Effector memory CD8-positive, alpha-beta T cell (primary cell): ENCODE data around the gene ST3GAL5.

Source experiments
- ATAC-seq: fragments of 150-1000 bp; cut with Tn5 transposase; replicated peaks from 2 replicates; pipeline ENCODE4 v1.10.0; 2021; ENCODE audit warnings: mild to moderate bottlenecking, moderate library complexity
- DNase-seq, 3 experiments: peaks; one replicate each; pipeline ENCODE4 v3.0.0; 2021
- H3K27ac Mint-ChIP-seq, 2 donors: one replicate each; pipeline ENCODE4 v1.8.0; 2022; ENCODE audit warnings: mild to moderate bottlenecking in 2 of 2, mixed read lengths in 2 of 2, moderate library complexity in 2 of 2
- H3K27me3 Mint-ChIP-seq, 2 donors: one replicate each; pipeline ENCODE4 v1.8.0; 2022; ENCODE audit warnings: mixed read lengths in 2 of 2
- H3K36me3 Mint-ChIP-seq: one replicate; pipeline ENCODE4 v1.8.0; 2022; ENCODE audit warnings: mild to moderate bottlenecking, moderate library complexity, mixed read lengths; ENCODE audit not compliant: insufficient read depth
- H3K4me1 Mint-ChIP-seq, 2 donors: one replicate each; pipeline ENCODE4 v1.8.0; 2022; ENCODE audit warnings: low read depth in 2 of 2, mixed read lengths in 2 of 2
- H3K4me3 Mint-ChIP-seq, 2 donors: one replicate each; pipeline ENCODE4 v1.8.0; 2022; ENCODE audit warnings: mild to moderate bottlenecking in 2 of 2, mixed read lengths in 2 of 2, moderate library complexity in 2 of 2
- H3K9me3 Mint-ChIP-seq, 2 donors: one replicate each; pipeline ENCODE4 v1.8.0; 2022; ENCODE audit warnings: mixed read lengths in 2 of 2

Gene ST3GAL5

DNA sequence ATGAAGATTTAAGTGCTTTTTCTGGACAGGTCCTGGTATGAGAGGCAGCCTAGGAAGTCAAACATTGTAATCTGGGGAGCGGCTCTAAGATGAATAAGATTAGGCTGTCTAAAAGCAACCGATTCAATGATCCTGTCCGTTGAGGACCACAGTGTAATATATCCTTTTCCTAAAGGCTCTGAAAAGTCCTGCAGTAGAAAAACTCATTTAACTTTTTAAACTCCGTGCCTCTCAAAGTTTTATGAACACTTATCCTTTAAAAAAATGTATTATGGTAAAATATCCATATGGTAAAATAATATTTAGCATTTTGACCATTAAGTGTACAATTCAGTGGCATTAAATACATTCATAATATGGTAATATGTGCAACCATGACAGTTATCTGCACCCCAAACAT, 95.2 kb downstream of the ST3GAL5 start:
- Mint-ChIP-seq H3K36me3 (no peaks in the 10 kb centered on the region), H3K27ac (no peak overlapping the region), H3K9me3 (no peaks in the 10 kb centered on the region), H3K27me3 (peaks cover 59 to 81% of the 10 kb centered on the region in 2 donors), H3K4me1 (no peaks in the 10 kb centered on the region), H3K4me3 (no peak overlapping the region)
- ATAC-seq: no peak
- no peak for DNase-seq

DNA sequence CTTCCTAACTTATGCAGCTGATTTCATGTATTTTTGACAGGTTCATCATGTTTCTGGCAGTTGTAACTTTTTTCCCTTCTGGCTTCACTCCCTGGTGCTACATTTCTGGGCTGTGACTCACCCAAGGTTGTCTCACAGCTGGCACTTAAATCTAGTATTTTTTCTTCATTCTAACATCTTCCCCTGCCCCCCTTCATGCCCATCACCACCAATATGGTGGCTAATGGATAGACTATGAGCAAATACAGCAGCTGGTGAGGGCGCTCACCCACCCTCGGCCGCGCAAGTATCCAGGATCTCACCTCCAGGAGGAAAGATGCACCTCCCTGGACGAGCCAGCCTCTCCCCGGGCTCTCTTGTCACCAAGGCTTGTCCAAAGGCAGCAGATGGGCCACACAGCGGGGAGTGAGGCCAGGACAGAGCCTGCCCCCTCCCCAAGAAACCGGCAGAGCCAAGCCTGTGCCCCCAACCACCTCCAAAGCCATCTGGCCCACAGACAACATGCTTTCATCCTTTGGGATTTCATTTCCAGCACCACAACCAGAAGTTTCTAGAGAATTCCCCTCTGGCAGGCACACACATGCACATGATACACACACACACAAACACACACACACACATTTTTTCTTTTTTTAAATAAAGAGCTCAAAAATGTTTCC, 95.9 kb downstream of the ST3GAL5 start:
- no peak overlapping the region for H3K4me3 Mint-ChIP-seq
- H3K36me3 Mint-ChIP-seq: no peaks in the 10 kb centered on the region
- H3K4me1 Mint-ChIP-seq: peaks cover 0 to 2% of the 10 kb centered on the region in 2 donors
- ATAC-seq: no peak
- no peak for DNase-seq
- peaks cover 52 to 81% of the 10 kb centered on the region in 2 donors for H3K27me3 Mint-ChIP-seq
- no peaks in the 10 kb centered on the region for H3K9me3 Mint-ChIP-seq
- no peak overlapping the region for H3K27ac Mint-ChIP-seq

DNA sequence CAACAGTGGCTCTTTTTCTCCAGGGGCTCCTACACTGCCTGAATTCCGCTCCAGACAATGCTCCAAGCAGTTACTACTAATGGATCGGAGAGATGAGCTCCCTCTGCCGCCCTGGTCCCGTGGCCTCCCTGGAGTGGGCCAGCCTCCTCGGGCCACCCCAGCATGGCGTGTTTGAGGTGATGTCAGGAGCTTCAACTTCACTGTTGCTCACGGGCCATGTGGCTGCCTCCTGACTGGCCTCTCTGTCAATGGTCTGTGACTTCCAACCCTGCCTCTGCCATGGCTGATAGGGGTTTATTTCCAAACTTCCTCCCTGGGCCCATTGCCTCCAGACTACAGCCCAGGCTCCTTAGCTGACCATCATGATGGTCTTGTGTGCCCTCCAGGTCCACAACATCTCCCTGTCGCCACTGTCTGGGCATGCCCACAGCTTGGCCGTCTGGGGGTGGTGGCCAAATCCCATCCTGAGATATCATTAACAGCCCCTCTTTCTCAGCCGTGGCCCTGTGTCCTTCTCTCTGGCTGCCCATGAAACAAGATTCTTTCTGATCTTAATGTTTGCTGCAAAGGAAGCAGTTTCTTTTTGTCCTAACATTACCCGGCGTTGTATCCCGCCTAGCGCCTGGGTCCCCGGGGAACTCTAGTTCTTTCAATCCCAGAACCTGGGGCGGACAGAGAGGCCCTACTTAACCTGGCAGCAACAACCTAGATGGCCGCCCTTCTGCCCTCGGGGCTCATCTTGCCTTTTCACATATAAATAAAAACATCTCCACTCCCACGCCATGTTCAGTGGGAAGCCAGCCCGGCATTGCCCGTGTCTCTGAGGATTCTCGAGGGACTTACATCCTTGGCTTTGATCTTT, 96.9 kb downstream of the ST3GAL5 start:
- H3K36me3 Mint-ChIP-seq: no peaks in the 10 kb centered on the region
- H3K9me3 Mint-ChIP-seq: no peaks in the 10 kb centered on the region
- peaks cover 42 to 76% of the 10 kb centered on the region in 2 donors for H3K27me3 Mint-ChIP-seq
- H3K27ac Mint-ChIP-seq: no peak overlapping the region
- no peak for DNase-seq
- no peak for ATAC-seq
- no peak overlapping the region for H3K4me3 Mint-ChIP-seq
- H3K4me1 Mint-ChIP-seq: peaks cover 0 to 2% of the 10 kb centered on the region in 2 donors

DNA sequence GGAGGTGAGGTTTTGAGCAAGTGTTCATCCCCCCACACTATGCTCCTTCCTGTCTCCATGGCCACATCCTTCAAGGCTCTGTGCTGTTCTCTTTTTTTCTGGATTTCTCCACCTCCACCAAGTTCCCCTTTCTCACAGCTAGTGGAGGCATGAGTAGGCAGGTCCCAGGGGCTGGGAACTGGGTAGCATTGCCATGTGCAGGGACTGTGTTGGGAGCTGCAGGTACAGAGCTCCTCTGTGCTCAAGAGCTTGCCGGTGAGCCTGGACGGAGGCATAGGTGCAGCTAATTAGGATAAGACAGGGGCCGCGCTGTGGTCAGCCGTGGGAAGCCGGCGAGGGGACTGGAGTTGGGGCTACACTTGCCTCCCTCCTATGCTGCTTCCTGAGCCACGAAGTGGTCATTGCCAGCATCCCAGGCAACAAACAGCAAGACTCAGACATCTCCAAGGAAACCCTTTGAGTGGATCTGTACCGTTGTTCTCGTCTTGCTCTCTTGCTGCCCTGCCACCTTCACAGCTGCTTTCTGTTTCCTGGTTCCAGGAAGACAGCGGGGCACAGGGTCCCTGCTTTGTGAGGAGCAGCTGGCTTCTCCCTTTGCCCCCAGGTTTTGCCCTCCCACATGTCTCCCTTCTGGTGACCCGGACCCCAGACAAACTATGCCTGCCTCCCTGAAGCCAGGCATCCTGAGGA, 98.1 kb downstream of the ST3GAL5 start:
- Mint-ChIP-seq H3K36me3 (no peaks in the 10 kb centered on the region), H3K4me1 (peaks cover 0 to 6% of the 10 kb centered on the region in 2 donors), H3K27me3 (peaks cover 31 to 69% of the 10 kb centered on the region in 2 donors), H3K9me3 (no peaks in the 10 kb centered on the region), H3K27ac (no peak overlapping the region), H3K4me3 (no peak overlapping the region)
- ATAC-seq: no peak
- DNase-seq: no peak

DNA sequence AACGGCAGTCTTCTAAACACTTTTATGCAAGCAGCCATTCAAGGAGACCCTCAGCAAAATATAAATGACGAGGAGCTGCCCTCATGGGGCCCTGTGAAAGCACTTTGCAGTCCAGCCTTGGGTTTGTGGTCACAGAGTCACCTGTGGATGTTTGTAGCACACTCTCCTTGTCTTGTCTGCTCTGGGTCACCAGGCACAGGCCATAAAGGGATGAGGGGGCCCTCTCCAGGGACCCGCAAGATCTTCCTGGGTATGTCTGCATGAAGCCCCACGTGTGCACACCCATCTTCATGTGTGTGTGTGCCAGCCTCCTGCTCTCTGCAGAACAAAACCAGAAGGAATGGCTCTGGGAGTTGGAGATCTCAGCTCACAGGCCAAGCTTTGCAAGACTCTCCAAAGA, 98.8 kb downstream of the ST3GAL5 start:
- no peaks in the 10 kb centered on the region for H3K9me3 Mint-ChIP-seq
- no peak overlapping the region for H3K27ac Mint-ChIP-seq
- H3K4me1 Mint-ChIP-seq: peaks cover 0 to 10% of the 10 kb centered on the region in 2 donors
- no peaks in the 10 kb centered on the region for H3K36me3 Mint-ChIP-seq
- H3K4me3 Mint-ChIP-seq: no peak overlapping the region
- DNase-seq (no peak), ATAC-seq (no peak)
- peaks cover 26 to 64% of the 10 kb centered on the region in 2 donors for H3K27me3 Mint-ChIP-seq

DNA sequence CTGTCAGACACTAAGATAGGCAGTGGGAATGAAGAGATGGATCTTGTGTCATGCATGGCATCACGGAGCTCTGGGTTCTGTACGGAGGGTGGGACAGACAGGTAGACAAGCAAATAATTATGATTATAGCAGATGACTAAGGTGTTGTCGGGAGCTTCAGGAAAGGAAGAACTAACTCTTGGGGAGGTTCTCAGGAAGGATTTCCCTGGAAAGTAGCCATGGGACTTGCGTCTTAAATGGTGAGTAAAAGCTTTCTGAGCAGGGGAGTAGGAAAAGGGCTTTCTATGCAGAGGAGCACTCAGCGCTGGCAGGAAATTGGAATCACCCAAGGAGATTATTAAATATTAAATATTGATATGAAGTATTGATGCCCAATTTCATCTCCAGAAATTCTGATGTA, 99.5 kb downstream of the ST3GAL5 start:
- Mint-ChIP-seq H3K4me1 (peaks cover 0 to 10% of the 10 kb centered on the region in 2 donors), H3K4me3 (no peak overlapping the region), H3K9me3 (no peaks in the 10 kb centered on the region), H3K36me3 (no peaks in the 10 kb centered on the region), H3K27me3 (peaks cover 23 to 64% of the 10 kb centered on the region in 2 donors), H3K27ac (no peak overlapping the region)
- ATAC-seq (no peak), DNase-seq (no peak)

DNA sequence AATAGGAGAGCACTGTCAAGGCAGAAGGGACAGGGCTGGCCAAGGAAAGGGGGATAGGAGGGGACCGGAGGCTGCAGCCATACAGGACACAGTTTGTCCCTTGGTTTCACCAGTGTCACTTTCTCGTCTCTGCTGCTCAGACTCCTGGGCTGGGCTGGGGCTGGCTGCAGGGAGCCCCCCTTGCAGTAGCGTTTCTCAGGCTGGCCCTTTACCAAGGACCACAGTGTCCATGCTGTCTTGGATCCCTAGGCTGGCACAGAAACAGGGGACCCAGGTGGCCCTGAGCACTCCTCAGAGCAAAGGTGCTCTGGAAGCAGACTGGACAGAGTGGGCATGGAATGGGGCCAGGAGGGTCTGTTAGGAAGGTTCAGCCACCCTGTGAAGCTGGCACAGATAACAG, 100.2 kb downstream of the ST3GAL5 start:
- no peak overlapping the region for H3K4me3 Mint-ChIP-seq
- H3K9me3 Mint-ChIP-seq: no peaks in the 10 kb centered on the region
- peaks cover 0 to 10% of the 10 kb centered on the region in 2 donors for H3K4me1 Mint-ChIP-seq
- H3K27ac Mint-ChIP-seq: no peak overlapping the region
- DNase-seq (no peak), ATAC-seq (no peak)
- H3K27me3 Mint-ChIP-seq: peaks cover 23 to 64% of the 10 kb centered on the region in 2 donors
- H3K36me3 Mint-ChIP-seq: no peaks in the 10 kb centered on the region

DNA sequence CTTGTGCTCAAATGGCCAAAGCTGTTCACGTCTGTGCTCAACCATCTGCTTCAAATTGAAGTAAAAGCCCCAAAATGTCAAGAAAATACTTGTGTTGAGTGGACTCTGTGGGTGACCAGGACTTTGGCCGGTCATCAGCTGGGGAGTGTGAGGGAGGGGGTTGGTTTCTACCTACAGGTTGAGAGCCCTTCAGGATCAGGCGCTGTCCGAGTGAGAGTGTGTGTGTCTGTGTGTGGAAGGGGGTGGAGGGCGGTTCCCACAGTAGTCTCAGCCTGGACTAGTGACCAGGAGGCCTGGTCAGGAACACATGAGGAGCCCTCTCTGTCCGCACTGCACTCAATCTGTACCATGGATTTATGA, 100.8 kb downstream of the ST3GAL5 start:
- ATAC-seq: no peak
- no peak overlapping the region for H3K27ac Mint-ChIP-seq
- no peak overlapping the region for H3K4me3 Mint-ChIP-seq
- no peaks in the 10 kb centered on the region for H3K9me3 Mint-ChIP-seq
- H3K27me3 Mint-ChIP-seq: peaks cover 20 to 59% of the 10 kb centered on the region in 2 donors
- no peaks in the 10 kb centered on the region for H3K36me3 Mint-ChIP-seq
- H3K4me1 Mint-ChIP-seq: peaks cover 0 to 10% of the 10 kb centered on the region in 2 donors
- no peak for DNase-seq

DNA sequence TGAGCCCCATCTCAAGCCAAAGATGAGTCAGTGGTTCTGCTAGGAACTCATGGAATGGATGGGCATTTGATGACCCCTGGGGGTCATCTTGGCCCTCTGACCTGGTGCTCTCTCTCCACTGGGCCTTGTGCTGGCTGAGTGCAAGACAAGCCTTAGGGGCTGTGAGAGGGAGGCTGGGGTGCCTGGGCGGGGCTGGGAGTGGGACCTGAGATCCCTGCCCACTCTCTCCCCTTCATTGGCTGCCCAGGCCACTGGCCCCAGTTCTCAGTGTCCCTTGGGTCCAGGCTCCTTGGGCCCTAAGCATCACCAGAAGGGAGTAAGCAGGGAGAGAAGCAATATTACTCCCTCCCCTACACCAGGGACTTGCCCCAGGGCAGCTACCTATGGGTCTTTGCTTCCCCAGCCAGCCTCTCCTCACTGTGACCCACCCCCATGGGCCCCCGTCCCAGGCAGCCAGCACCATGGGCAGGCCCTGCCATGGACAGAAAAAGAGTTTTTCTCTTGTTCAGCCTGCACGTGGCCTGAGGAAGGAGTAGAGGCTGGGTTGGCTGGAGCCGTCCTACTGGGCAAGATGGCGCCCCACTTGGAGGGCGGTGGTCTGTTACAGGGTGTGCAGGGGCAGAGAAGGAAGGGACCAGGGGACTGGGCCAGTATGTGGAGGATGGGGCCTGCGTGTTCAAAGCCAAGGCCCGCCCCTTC, 101.4 kb downstream of the ST3GAL5 start:
- Mint-ChIP-seq H3K36me3 (no peaks in the 10 kb centered on the region), H3K27me3 (peaks cover 15 to 54% of the 10 kb centered on the region in 2 donors), H3K4me3 (no peak overlapping the region), H3K4me1 (peaks cover 0 to 10% of the 10 kb centered on the region in 2 donors), H3K27ac (no peak overlapping the region), H3K9me3 (no peaks in the 10 kb centered on the region)
- ATAC-seq (no peak), DNase-seq (no peak)
